GM18520 (cell line): ENCODE measurements around the gene CCDC91.
"Not testable (repeated sequence)": the region's sequence is repeated elsewhere in the genome, so short reads cannot be mapped to it uniquely, and the experiment has no call there.

Source experiments
- ATAC-seq: cut with Tn5 transposase; IDR thresholded peaks from one replicate; pipeline ENCODE4 v1.9.1; 2021; ENCODE audit not compliant: unreplicated experiment

CCDC91 gene

DNA sequence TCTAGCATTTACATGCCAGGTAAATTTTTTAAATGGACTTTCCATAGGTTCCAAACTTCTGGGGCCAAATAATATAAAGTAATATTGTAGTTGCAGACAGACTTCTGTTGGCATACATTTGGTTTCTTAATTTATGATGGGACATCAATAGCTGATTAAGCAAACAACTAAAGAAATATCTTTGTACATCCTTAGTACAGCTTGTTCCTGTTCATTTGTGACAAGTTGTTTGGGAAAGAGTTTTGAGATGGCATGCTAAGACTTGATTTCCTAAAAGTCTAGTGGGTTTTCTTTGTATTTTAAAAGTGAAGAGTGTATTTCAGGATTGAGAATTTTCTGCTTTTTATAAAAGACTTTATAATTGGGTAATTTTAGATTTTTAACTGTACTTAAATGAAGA lies 41.0 kb downstream of the CCDC91 start:
- no peak for ATAC-seq

DNA sequence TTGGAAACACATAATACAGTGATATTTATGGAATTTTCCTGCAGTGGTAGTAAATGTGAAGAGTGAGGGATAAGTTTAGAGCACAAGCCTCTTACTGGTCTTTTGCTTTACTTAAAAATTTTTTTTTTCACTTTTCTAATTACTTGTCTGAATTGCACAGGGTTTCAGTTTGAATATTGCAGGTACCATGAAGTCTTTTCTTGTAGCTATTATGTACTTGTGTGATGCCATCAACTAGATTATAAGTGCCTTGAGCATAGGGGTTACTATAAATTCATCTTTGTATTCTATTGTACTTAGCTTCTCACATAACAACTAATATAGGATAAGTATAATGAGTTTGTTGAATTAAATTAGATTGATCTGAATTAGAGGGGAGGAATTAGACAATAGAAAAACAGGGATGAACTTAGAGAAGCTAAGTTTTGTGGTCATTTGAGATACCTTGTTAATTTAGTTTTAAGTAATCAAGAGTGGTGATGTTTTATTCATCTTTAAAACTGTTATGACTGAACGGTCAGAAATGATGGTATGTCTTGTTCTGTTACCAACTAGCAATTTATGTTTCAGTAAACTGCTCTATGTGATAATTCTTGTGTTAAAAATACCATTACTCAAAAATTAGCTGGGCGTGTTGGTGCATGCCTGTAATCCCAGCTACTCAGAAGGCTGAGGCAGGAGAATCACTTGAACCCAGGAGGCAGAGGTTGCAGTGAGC lies 42.1 kb downstream of the CCDC91 start:
- no peak for ATAC-seq

GRCh38 chr12:28234444-28234843 lies 44.2 kb downstream of the CCDC91 start:
- ATAC-seq, result no peak

DNA sequence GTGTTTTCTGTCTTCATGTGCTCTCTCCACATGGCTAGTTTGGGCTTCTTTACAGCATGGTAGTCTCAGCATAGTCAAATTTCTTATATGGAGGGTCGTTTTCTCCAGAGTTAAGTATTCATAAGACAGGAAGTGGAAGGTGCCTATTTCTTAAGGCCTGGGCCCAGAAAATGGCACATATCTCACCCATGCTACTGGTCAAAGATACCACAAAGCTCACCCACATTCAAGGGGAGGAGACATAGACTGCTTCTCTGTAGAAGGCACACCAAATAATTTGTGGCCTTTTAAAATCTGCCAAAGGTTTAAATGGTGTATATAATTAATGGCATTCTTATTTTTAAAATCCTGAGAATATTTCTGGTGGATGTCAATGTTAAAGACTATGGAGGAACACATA lies 44.8 kb downstream of the CCDC91 start:
- peak; percentile 59 for ATAC-seq

- ATAC-seq, result no peak
These were observed 45.7 kb downstream of the CCDC91 start for GRCh38 chr12:28235985-28236384.

GRCh38 chr12:28237423-28237822 lies 47.2 kb downstream of the CCDC91 start:
- ATAC-seq, result no peak

DNA sequence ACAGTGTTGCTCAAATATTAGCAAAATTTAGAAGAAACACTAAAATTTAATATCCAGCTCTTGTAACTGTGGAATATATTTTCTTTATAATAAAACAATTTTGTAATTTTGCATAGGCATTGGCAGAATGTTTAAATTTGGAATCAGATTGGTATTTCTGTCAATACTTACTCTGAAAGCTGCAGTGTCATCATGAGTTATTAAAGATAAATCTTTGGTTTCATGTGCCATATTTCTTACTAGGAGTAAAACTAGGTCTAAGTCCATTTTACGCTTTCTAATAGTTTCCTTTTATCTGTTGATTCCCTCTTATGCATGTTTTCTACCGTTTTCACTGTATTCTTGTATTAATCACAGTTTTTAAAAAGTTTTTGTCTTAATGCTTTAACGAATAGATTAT lies 49.7 kb downstream of the CCDC91 start:
- no peak for ATAC-seq

DNA sequence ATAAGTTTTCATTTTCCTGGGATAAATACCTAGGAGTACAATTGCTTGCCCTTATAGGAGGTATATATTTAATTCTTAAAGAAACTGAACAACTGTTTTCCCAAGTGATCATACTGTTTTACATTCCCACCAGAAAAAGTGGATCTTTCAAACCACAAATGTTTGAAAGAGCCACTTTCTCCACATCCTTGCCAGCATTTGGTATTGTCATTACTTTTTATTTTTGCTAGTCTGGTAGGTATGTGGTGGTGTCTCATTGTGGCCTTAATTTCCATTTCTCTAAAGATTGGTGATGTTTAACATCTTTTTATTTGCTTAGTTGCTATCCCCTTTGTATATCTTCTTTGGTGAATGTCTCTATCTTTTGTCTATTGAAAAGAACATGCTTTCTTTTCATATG lies 50.6 kb downstream of the CCDC91 start:
- no peak for ATAC-seq

GRCh38 chr12:28242129-28242495 lies 51.9 kb downstream of the CCDC91 start:
- ATAC-seq, result no peak

- ATAC-seq, result no peak
These were observed 52.4 kb downstream of the CCDC91 start for GRCh38 chr12:28242496-28243309.

GRCh38 chr12:28243310-28243633 lies 53.0 kb downstream of the CCDC91 start:
- ATAC-seq, result no peak

GRCh38 chr12:28247806-28248205 lies 57.5 kb downstream of the CCDC91 start:
- no peak for ATAC-seq

GRCh38 chr12:28248555-28249145 lies 58.4 kb downstream of the CCDC91 start:
- ATAC-seq, result no peak

GRCh38 chr12:28253161-28253641 lies 62.9 kb downstream of the CCDC91 start:
- ATAC-seq, result peak; percentile 95

DNA sequence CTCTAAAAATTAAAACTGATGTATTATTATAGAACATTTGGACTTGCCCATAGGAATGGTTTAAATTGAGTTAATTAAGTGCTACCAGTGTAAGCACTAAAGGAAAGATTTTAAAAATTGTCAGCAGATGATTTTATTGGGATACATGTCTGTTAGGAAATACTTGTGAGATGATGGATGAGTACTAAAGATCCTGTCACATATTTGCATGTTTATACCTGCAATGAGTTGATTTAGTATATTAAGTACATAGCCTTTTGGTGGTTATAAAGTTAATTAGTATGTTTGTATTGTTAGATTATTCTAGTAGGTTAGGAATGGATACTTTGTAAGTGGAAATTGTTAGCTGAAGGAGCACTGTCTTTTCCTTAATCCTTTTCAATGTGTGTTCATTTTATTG lies 67.2 kb downstream of the CCDC91 start:
- ATAC-seq, result no peak

DNA sequence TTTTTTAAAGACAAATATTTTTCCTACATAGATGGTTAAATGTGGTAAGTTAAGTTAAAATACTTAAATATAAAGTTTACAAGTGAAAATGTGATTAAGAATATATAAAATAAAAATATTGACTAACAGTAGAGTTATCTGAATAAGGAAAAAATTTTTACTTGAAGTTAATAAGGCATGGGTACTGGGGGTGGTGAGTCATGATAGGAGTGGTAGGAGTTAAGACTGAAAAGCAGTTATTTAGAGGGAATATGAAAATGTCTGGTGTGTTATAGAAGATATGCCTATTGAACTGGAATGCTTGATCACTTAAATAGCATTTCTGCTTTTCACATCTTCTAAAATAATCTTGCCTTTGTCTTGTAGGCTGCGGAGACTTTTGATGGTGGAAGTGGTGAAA lies 68.7 kb downstream of the CCDC91 start:
- ATAC-seq, result no peak

DNA sequence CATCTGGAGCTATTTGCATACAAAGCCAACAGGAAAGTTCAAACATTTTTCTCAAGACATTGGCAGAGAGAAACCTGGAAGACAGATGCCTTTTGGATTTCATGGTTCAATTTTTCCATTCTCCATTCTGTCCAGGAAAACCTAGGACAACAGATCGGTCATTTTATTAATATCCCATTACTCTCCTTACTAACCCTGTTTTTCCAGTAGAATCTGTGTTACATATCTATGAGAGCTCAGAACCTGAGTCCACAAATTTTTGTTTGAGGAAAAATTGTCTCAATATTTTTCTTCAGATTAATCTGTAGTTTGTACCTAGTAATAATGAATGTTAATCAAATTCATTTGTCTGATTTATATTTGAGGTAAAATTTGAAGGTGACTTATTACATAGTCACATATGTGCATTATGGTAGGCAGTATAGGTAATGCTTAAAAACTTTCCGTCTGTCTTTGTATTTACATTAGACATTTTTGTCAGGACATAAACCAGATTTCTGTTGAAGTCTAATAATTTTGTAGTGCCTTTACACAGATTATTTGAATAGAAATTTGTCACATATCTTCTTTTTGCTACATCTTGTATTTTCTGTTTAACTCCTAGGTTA lies 75.3 kb downstream of the CCDC91 start:
- ATAC-seq, result no peak

GRCh38 chr12:28267920-28268607 lies 77.8 kb downstream of the CCDC91 start:
- ATAC-seq, result not testable (repeated sequence)

DNA sequence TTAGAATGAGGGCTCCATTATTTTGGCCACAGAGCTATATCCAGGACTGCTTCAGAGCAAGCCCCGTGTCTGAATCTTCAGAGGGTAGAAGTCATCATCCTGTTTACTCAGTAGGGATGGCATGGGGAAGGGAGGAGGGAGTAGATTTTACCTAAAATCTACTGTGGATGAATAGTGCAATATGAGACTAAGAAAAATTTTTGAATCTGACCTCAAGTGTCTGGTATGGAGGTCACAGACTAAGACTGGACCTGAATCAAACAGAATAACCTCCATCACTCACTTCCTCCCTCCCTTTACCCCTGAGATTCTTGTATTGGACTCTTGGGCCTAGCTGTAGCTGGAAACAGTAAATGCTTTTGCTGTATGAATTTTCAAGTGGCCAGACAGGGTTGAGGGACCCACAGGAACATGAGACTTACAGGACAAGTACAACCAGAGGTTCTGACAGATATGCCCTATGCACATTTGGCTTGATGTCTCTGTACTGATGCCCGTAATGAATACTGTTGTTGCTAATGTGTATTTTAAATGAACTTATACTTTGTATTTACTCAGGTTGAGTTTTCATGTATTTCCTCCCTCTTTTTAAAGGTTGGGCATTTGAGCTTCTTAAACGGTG lies 78.5 kb downstream of the CCDC91 start:
- no peak for ATAC-seq

DNA sequence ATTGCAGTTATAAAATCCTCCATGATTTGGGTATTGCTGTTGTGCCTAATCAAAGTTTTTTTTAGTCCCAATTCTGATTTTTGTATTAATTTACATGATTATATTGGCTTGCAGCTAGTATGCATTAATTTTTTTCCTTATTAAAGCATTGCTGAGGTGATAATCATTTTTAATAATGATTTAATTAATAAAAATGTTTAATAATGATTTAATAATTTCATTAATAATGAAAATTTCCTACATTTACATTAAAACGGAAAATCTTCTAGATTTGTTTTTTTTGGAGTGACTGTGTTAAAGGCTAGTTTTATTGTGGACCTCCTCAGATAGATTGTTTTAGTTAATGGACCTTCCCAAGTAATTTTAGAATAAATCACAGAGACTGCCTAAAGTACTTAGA lies 79.6 kb downstream of the CCDC91 start:
- ATAC-seq, result no peak

DNA sequence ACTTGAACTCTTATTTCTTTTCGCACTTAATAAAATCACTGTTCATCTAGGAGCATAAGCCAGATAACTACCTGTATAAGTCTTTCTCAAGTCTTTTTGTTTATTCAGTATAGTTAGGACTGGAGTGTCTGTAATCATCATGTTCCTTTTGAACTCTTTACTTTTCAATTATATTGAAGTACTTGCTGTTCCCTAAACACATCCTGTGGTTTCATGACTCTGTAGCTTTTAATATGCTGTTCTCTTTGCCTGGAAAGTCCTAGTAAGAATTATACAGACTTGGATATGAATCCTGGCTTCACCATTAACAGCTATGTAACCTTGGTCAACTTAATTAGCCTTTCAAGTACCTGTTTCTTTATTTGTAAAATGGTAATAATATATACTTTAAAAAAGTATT lies 88.2 kb downstream of the CCDC91 start:
- ATAC-seq, result no peak
